ENCODE results near the gene SDK1.

SDK1 gene

GRCh38 chr7:4238861-4239260 is 937.8 kb downstream of the SDK1 start:
- no peak overlapping the region for H3K27ac ChIP-seq
- ChIA-PET CTCF (no interaction called here), POLR2A (ENCODE audit: low non-redundant PET) (interaction anchor here (0.5 kb wide), 1 partner anchor 22 kb away, joined by 4 read pairs; no protein-coding TSS in a partner anchor)
- no peak for DNase-seq (ENCODE audit: low spot score)
- TF ChIP-seq CTCF (conservative IDR thresholded peaks at IDR 0.05; ENCODE audit: low read depth), result no peak

- DNase-seq (ENCODE audit: low spot score), result no peak
- POLR2A ChIA-PET (ENCODE audit: low non-redundant PET), result no interaction called here
- TF ChIP-seq CTCF (conservative IDR thresholded peaks at IDR 0.05; ENCODE audit: low read depth), result no peak
- H3K27ac ChIP-seq, result no peak overlapping the region
- CTCF ChIA-PET, result no interaction called here
Observed at GRCh38 chr7:4240042-4240441, 939.0 kb downstream of the SDK1 start.

GRCh38 chr7:4240520-4241303 is 939.7 kb downstream of the SDK1 start:
- ChIA-PET CTCF (no interaction called here), POLR2A (ENCODE audit: low non-redundant PET) (no interaction called here)
- H3K27ac ChIP-seq, result no peak overlapping the region
- no peak for TF ChIP-seq CTCF (conservative IDR thresholded peaks at IDR 0.05; ENCODE audit: low read depth)
- DNase-seq (ENCODE audit: low spot score), result no peak

GRCh38 chr7:4241304-4241612 is 940.2 kb downstream of the SDK1 start:
- POLR2A ChIA-PET (ENCODE audit: low non-redundant PET), result no interaction called here
- TF ChIP-seq CTCF (conservative IDR thresholded peaks at IDR 0.05; ENCODE audit: low read depth), result no peak
- DNase-seq (ENCODE audit: low spot score), result no peak
- CTCF ChIA-PET, result no interaction called here
- H3K27ac ChIP-seq, result no peak overlapping the region

- DNase-seq (ENCODE audit: low spot score), result no peak
- H3K27ac ChIP-seq, result no peak overlapping the region
- ChIA-PET POLR2A (ENCODE audit: low non-redundant PET) (no interaction called here), CTCF (interaction anchor here (0.6 kb wide), 1 partner anchor 39 kb away, joined by 8 read pairs; no protein-coding TSS in a partner anchor)
- TF ChIP-seq CTCF (conservative IDR thresholded peaks at IDR 0.05; ENCODE audit: low read depth), result no peak
Observed at GRCh38 chr7:4241791-4242190, 940.7 kb downstream of the SDK1 start.

GRCh38 chr7:4242706-4243105 is 941.7 kb downstream of the SDK1 start:
- CTCF ChIA-PET, result no interaction called here

More at GRCh38 chr7:4242706-4243105, 941.7 kb downstream of the SDK1 start:
- no peak for DNase-seq (ENCODE audit: low spot score)
- no peak for TF ChIP-seq CTCF (conservative IDR thresholded peaks at IDR 0.05; ENCODE audit: low read depth)
- POLR2A ChIA-PET (ENCODE audit: low non-redundant PET), result no interaction called here
- H3K27ac ChIP-seq, result no peak overlapping the region
